HG03066 (cell line): Measurements from ENCODE around the gene EXOC2.
"Not testable (repeated sequence)": the region's sequence is repeated elsewhere in the genome, so short reads cannot be mapped to it uniquely, and the experiment has no call there.

ENCODE experiments used
- ATAC-seq: cut with Tn5 transposase; IDR thresholded peaks from one replicate; pipeline ENCODE4 v1.9.1; 2021; ENCODE audit warnings: low read depth; ENCODE audit not compliant: unreplicated experiment

Gene EXOC2

DNA sequence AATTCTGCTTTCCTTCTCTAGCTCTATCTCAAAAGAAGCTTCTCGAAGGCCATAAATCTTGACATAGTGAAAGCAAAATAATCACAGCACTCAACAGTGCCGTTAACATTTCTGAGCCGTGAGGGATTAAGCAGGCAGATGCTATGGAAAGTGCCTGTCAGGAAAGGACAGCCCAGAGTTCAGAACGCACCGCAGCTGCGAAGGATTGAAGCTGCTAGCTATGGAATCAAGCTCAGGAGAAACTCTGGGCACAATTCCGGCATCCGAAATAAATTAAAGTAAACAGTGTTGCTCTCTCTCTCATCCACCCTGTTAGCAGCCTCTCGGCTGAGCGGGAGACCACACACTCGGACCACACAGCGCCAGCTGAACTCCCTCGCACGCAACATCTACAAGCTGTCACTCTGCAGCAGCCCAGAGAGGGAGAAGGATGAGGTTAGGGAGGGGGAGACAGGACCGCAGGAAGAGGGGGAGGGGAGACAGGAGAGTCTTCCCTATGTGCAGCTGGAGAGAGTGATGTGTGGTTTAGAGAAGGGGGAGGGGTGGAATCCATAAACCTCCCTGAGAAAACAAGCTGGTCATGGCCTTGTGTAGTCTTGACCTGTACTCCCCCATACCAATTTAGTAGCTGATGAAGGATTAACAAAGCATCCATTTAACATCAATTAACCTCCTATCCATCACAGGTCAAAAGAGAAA, 9.0 kb downstream of the EXOC2 start:
- no peak for ATAC-seq

DNA sequence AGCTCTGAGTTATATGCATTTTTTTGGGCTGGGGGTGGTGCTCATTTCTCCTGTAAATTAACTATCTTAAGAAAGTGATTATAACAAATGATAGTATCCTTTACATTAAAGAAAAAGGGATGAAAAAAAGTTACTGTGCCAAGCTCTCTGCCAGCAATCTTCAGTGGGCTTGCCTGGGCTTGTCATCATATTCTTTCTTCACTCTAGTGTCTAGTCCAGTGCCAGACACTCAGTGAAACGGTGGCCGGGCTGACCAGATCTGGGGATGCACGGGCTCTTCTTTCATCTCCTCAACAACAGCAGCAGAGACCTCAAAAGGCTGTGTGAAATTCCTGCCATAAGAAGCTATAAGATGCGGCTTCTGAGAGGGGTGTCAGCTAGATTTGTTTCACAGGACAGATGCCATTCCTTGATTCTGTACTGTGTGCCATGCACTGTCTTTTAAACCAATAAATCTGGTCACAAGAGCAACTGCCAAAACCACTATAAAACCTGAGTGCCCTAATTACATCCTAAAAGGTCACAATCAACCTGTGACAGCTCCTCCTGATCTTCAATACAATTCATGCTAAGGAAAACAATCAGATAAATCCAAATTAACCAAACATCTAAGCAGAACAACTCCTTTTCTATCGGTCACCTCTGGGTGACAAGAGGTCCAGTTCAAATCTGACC, 12.1 kb downstream of the EXOC2 start:
- no peak for ATAC-seq

DNA sequence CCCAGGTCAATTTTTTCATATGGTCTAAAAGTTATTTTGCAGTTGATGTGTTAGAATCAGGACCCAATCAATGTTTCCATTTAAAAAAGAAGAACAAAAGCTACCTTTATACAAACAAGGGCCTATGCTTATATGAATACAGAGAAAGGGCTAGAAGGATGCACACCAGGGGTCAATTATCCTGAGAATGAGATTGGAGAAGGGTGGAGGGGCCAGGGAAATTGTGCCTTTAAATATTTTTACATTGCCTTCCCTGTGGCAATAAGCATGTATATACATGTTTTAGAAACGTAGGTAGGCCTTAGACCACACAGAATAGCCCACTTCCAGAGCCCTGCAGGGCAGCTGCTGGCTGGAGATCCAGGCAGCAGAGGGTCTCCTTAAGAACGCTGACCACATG, 12.7 kb downstream of the EXOC2 start:
- ATAC-seq, result no peak

DNA sequence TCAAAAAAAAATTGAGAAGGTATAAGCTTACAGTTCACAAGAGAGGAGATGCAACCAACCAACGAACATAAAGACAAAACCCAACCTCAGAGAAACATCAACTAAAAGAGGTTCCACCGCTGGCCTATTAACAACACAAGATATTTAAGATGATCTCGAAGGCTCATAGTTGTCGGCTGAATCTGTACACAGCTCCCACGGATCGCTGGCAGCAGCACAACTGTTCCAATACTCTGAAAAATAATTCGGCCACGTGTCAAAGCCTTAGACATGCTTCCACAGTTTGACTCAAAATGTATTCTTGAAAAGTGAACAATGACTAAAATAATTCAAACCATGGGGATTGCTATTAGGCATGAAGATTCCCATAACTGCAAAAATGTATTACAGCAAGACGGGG, 13.7 kb downstream of the EXOC2 start:
- no peak for ATAC-seq

DNA sequence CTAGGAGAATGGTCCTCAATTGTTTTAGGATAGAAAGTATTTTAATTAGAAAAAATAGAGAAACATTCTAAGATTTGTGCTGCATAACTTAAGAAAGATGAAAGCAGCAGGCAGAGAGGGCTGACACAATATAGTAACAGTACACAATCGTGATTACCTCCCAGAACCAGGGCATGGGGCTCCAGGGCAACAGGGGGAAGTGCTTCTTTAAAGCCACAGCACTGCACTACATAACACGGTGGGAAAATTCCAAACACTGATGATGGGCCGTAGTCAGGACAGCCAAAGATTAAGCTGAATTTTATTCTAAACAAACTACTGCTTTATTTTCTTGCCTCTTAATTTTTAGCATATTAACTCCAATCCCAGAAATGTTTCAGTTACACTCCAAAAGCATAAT, 14.4 kb downstream of the EXOC2 start:
- ATAC-seq, result no peak

DNA sequence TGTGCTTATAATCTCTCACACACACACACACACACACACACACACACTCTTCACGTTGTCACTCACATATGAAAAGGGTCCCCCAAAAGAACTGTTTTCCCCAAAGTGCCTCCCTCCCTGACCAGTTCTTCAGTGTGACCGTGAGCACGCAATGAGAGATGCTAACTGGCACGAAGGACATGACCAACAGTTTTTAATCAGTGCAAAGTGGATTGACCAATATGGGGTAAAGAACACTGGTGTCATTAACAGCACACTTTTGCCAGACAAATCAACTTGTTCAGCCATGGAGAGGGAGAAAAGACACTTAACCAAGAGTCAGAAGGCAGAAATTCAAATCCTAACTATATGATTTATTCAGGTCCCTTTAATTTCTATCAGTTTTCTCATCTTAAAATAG, 15.0 kb downstream of the EXOC2 start:
- ATAC-seq, result no peak

DNA sequence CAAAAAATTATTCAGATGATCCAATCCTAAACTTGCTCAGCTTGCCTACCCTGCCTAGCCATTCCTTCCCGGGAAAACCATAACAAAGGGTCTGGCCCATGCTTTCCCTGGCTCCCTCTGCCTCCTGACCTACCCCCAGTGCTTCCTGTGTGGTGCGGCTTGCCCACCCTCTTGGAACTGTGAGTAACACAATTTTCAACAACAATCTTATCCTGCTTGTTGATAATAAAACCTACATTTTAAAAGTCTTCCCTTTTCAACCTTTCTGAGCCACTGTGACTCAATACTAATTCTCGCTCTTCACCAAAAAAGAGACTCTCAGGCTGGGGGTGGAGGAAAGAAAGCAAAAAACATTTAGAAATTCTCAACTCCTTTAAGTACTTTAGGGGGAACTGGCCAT, 18.0 kb downstream of the EXOC2 start:
- ATAC-seq, result no peak

DNA sequence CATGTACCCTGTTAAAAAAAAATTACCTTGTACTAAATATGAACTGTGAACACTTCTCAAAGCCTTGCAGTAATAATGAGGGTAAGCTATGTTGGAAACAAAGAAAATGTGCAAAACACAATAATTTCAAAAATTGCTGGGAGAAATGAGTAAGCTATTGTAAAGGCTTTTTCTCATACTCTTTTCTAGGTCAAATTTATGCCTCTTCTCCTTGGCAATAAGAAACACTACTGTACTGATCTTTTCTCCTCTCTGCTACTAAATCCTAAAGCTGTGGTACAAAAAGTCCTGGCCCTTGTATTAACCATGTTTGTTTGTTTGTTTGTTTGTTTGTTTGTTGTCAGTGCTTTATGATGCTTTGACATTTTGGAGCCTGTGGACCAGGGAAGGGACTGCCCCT, 18.5 kb downstream of the EXOC2 start:
- no peak for ATAC-seq

DNA sequence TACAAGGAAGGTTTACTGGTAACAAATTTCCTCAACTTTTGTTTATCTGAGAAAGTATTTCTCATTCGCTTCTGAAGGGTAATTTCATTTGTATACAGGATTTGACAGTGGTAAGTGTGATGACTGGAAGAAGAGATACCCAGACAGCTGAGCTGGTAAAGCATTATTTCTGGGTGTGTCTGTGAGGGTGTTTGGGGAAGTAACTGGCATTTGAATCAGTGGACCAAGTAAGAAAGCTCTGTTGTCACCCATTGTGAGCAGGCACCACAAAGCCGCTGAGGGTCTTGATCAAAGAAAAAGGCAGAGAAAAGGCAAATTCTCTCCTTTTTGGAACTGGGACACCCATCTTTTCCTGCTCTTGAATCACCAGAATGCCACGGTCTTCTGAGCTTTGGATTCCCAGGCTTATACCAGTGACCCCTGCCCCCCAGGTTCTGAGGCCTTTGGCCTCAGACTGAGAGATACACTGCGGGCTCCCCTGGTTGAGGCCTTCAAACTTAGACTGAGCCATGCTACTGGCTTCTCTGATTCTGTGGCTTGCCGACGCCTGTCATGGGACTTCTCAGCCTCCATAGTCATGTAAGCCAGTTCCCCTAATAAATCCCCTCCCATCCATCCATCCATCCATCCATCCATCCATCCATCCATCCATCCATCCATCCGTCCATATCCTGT, 25.5 kb downstream of the EXOC2 start:
- no peak for ATAC-seq

DNA sequence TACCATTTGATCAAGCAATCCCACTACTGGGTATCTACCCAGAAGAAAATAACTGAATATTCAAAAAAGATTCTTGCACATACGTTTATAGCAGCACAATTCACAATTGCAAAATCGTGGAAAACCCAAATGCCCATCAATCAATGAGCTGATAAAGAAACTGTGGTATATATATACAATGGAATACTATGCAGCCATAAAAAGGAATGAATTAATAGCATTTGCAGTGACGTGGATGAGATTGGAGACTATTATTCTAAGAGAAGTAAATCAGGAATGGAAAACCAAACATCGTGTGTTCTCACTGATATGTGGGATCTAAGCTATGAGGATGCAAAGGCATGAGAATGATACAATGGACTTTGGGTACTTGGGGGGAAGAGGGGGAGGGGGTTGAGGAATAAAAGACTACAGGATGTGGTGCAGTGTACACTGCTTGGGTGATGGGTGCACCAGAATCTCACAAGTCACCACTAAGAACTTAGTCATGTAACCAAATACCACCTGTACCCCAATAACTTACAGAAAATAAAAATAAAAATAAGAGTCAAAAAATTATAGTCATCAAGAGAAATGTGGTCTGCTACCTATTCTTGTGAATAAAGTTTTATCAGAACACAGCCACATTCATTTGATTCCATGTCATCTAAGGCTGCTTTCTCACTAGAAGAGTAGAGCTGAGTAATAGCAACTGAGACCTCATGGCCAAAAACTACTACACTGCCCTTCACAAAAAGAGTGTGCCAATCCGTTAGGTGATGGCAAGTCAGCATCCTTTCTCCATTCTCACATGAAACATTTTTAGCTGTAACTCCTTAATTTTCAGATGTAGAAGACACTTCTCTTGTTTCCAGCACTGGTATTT, 27.3 kb downstream of the EXOC2 start:
- ATAC-seq, result no peak

DNA sequence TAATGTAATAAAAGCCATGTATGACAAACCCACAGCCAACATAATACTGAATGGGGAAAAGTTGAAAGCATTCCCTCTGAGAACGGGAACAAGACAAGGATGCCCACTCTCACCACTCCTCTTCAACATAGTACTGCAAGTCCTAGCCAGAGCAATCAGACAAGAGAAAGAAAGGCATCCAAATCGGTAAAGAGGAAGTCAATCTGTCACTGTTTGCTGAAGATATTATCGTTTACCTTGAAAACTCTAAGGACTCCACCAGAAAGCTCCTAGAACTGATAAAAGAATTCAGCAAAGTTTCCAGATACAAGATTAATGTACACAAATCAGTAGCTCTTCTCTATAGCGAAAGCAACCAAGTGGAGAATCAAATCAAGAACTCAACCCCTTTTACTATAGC, 29.2 kb downstream of the EXOC2 start:
- not testable (repeated sequence) for ATAC-seq

DNA sequence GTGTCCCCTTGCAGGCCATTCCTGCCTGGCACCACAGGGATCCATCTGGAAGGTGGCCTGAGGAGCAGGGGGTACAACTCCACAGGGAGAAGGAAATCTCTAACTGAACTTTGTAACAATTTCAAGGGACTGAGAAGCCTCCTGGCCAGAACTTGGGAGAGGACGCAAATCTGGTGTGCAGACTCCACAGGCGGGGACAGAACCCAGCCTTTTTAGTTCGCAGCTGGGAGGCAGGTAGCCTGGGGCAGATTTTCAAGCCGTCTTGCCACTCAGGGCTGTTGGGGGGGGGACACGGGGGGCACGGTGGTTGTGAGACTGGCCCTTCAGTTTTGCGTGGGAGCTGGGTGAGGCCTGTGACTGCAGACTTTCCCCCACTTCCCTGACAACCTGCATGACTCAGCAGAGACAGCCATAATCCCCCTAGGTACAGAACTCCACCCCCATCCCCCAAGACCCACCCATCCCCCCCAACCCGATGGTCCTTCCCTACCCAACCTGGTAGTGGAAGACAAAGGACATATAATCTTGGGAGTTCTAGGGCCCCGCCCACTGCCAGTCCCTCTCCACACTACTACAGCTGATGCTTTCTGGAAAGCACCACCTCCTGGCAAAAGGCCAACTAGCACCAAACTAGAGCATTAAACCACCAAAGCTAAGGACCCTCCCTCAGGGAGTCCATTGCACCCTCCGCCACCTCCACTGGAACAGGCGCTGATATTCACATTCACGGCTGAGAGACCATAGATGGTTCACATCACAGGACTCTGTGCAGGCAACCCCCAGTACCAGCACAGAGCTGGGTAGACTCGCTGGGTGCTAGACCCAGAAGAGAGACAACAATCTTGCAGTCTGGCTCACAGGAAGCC, 33.0 kb downstream of the EXOC2 start:
- ATAC-seq, result no peak

DNA sequence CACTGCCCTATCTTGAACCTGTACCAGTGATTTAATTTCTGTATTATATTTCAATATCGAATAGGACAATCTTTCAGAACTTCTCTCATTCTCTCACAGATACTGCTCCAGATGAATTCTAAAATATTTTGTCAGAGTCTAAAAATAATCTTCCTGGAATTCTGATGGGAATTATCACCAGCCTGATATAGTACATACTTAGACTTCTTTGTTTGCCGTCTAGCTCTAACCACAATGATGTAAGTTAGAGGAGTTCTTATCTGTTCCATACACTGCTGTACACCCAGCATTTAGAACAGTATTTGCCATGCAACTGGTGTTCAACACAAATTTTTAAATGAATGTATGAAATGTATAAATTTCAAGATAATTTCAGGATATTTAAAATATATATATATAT, 34.7 kb downstream of the EXOC2 start:
- no peak for ATAC-seq

DNA sequence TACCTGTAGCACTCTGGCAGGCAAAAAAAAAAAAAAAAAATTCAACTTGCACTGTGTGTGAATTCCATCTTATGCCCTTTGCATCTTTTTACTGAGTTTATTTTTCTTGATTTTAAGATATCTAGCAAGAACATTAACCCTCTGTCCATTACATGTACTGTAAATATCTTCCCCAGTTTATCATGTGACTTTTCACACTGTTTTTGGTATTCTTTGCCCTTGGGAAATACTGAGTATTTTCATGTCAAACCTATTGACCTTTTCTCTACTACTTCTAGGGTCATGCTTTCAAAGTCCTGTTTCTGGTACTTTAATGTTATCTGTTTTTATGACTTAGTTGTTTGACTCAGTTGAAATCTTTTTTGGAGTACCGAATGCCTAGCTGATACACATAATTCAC, 35.2 kb downstream of the EXOC2 start:
- ATAC-seq, result no peak

DNA sequence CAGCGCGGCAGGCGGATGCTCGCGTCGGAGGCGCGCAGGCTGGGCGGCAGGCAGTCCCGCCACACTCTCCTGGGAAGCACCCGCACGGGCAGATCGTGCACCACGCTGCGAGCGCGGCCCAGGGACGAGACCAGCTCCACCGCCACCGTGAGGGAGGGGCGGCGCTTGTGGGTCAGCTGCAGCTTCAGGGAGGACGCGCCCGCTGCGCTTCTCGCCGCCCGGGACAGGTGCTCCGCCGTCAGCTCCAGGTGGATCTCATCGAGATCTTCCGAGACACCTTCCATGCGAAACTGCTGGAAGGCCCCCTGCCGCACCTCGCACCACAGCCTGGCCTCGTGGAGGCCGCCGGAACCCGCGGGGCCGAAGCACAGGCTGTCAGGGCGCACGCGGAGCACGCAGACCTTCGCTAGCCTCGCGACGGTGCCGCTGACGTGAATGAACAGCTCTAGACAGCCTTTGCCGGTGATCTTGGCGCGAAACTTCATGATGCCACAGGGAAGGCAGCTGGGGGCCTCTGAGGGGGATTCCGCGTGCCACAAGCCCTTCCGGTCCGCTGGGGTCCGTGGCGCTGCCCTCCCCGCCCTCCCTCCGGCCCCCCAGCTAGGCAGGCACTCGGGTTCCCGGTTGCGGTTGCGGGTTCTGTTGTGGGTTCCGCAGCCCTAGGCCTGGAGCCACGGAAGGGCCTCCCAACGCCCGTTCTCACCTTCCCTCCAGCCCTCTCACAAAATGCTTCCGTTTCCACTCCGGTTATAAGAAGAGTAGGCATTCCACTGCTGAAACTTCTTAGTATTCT, 36.3 kb downstream of the EXOC2 start, which contains the start of gene HUS1B:
Gene HUS1B (minus strand): TSS at position 641 of the 793 bp plus-strand sequence. CDS start 156 bp downstream, at position 485.
- ATAC-seq, result no peak

DNA sequence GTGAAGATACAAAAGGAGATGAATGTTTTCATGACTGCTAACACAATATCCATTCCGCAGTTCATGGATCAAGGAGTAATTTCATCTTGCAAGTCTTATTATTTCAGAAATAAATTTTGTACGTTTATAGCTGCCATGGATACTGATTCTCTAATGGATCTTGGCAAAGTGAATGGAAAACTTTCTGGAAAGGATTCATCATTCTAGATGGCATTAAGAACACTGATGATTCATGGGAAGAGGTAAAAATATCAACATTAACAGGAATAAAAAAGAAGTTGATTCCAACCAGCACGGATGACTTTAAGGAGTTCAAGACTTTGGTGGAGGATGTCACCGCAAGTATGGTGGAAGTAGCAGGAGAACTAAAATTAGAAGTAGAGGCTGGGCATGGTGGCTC, 38.8 kb downstream of the EXOC2 start:
- ATAC-seq, result no peak

DNA sequence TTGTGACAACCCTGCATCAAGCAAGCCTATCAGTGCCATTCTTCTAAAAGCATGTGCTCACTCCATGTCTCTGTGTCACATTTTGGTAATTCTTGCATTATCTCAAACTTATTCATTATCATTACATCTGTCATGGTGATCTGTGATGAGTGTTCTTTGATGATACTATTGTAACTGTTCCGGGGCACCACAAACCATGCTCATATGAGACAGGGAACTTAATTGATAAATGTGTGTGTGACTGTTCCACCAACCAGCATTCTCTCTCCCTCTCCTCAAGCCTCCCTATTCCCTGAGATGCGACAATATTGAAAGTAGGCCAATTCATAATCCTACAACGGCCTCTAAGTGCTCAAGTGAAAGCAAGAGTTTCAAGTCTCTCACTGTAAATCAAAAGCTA, 40.1 kb downstream of the EXOC2 start:
- no peak for ATAC-seq

DNA sequence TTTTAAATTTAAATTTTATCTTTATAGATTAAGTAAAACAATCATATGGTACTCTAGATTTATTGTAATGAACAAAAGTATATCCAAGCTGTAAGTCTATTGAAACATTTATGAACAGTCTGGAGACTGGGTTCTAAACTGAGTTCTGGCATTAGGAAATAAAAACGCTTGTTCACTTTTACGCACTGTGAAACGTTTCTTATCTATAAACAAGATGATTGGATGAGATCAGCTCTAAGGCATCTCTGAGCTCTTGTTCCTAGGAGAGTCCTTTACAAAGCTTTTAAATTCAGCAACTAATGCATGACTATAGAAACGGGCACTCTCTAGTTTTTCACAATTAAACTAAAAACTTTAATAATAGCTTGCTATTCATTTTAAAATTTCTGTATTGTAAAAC, 42.8 kb downstream of the EXOC2 start:
- no peak for ATAC-seq

DNA sequence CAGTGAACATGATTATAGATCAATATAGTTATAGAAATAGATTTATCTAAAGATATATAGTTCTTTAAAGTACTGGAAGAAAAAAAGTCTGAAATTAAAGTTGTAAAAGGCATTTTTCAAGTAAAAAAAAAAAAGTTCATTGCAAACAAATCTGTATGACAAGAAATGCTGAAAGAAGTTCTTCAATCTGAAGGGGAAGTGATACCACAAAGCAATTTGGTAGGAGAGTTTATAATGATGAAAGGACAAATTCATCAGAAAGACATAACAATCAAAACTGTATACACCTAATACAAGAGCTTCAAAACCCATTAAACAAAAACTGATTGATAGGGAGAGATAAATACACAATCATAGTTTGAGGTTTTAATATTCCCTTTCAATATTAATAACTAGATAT, 50.1 kb downstream of the EXOC2 start:
- ATAC-seq, result no peak
